DND-41 (cell line): Measurements from ENCODE around the gene ADAMTS12.

Experiments
- ATAC-seq: fragments of 200-7000 bp; cut with Tn5 transposase; 3 replicates; pipeline ENCODE4 v1.9.1; 2021; ENCODE audit warnings: low read depth; ENCODE audit not compliant: insufficient read depth
- DNase-seq: peaks from one replicate; pipeline ENCODE4 v3.0.0-alpha.2; 2020
- H2AFZ ChIP-seq: 2 replicates; pipeline ENCODE4 v1.6.0; 2012; ENCODE audit warnings: low read depth, low read length
- H3K27ac ChIP-seq: 2 replicates; pipeline ENCODE4 v1.5.1; 2012; ENCODE audit warnings: low read length, inconsistent platforms
- H3K27me3 ChIP-seq: fragments of 200-600 bp; sonication (generic); 2 replicates; pipeline ENCODE4 v1.6.0; 2012; ENCODE audit warnings: low read length, mild to moderate bottlenecking, inconsistent platforms; ENCODE audit not compliant: insufficient read depth, poor library complexity
- H3K36me3 ChIP-seq: 2 replicates; pipeline ENCODE4 v1.5.1; 2012; ENCODE audit warnings: low read length, inconsistent platforms; ENCODE audit not compliant: insufficient read depth
- H3K4me1 ChIP-seq: 2 replicates; pipeline ENCODE4 v1.5.1; 2012; ENCODE audit warnings: mild to moderate bottlenecking, low read length; ENCODE audit not compliant: insufficient read depth
- H3K4me2 ChIP-seq: 2 replicates; pipeline ENCODE4 v1.6.0; 2012; ENCODE audit warnings: mild to moderate bottlenecking, moderate library complexity, low read length, inconsistent platforms; ENCODE audit not compliant: insufficient read depth
- H3K4me3 ChIP-seq, 2 experiments: fragments of 200-600 bp in 1 of 2; shearing (Covaris generic) in 1 of 2; 2 replicates each; pipeline ENCODE4 v1.5.1; 2012 to 2016; ENCODE audit warnings: inconsistent platforms in 2 of 2, low read length in 2 of 2, mild to moderate bottlenecking in 2 of 2, low read depth in 1 of 2, moderate library complexity in 1 of 2
- H3K79me2 ChIP-seq: 2 replicates; pipeline ENCODE4 v1.6.0; 2012; ENCODE audit warnings: low read length, inconsistent platforms; ENCODE audit not compliant: insufficient read depth
- H3K9ac ChIP-seq: 2 replicates; pipeline ENCODE4 v1.6.0; 2012; ENCODE audit warnings: low read depth, mild to moderate bottlenecking, inconsistent platforms, low read length, moderate library complexity
- H3K9me3 ChIP-seq: 2 replicates; pipeline ENCODE4 v1.5.1; 2012; ENCODE audit warnings: low read length, moderate library complexity, mild to moderate bottlenecking, inconsistent platforms; ENCODE audit not compliant: insufficient read depth, severe bottlenecking
- H4K20me1 ChIP-seq: 2 replicates; pipeline ENCODE4 v1.6.0; 2012; ENCODE audit warnings: low read length; ENCODE audit not compliant: insufficient read depth
- EZH2 ChIP-seq: IDR thresholded peaks from 3 replicates; pipeline ENCODE4 v1.6.1; 2012; ENCODE audit warnings: borderline replicate concordance, low read depth, mild to moderate bottlenecking, moderate library complexity, low read length, inconsistent platforms; ENCODE audit not compliant: severe bottlenecking
- TF ChIP-seq, protein P1 (sequence below): IDR thresholded peaks from 2 replicates; pipeline ENCODE4 v1.5.1; 2012; ENCODE audit warnings: borderline replicate concordance, low read length, moderate library complexity, mild to moderate bottlenecking; ENCODE audit not compliant: poor library complexity, severe bottlenecking; ENCODE audit errors: extremely low read depth

ADAMTS12 gene

DNA sequence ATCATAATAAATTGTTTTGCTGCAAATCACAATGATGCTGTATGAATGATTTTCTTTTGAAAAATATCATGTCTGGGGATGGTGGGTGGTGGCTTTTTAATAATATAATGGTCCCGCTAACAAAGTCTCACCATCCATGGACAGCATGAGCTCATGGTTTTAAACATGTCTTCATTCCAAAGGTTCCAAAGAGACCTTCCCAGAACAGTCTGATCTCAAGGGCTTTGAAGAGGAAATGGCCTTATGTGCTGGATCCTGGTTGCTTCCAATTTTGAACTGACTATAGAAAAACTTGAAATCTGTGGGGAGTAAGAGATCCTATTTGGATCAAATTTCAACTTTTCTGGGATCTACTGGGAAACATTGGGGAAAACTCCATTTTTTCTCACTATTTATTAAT, 121.8 kb downstream of the ADAMTS12 start:
- ATAC-seq: no peak
- TF ChIP-seq, protein P1, sequence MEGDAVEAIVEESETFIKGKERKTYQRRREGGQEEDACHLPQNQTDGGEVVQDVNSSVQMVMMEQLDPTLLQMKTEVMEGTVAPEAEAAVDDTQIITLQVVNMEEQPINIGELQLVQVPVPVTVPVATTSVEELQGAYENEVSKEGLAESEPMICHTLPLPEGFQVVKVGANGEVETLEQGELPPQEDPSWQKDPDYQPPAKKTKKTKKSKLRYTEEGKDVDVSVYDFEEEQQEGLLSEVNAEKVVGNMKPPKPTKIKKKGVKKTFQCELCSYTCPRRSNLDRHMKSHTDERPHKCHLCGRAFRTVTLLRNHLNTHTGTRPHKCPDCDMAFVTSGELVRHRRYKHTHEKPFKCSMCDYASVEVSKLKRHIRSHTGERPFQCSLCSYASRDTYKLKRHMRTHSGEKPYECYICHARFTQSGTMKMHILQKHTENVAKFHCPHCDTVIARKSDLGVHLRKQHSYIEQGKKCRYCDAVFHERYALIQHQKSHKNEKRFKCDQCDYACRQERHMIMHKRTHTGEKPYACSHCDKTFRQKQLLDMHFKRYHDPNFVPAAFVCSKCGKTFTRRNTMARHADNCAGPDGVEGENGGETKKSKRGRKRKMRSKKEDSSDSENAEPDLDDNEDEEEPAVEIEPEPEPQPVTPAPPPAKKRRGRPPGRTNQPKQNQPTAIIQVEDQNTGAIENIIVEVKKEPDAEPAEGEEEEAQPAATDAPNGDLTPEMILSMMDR: no peak
- no peak for TF ChIP-seq EZH2
- DNase-seq: no peak
- Histone ChIP-seq H3K9ac (no peak overlapping the region), H4K20me1 (no peaks in the 10 kb centered on the region), H3K27ac (no peak overlapping the region), H3K79me2 (no peaks in the 10 kb centered on the region), H3K4me1 (no peaks in the 10 kb centered on the region), H3K27me3 (no peaks in the 10 kb centered on the region), H3K4me2 (no peak overlapping the region), H3K36me3 (no peaks in the 10 kb centered on the region), H3K4me3 (no peak overlapping the region), H3K9me3 (no peaks in the 10 kb centered on the region), H2AFZ (no peak overlapping the region)

DNA sequence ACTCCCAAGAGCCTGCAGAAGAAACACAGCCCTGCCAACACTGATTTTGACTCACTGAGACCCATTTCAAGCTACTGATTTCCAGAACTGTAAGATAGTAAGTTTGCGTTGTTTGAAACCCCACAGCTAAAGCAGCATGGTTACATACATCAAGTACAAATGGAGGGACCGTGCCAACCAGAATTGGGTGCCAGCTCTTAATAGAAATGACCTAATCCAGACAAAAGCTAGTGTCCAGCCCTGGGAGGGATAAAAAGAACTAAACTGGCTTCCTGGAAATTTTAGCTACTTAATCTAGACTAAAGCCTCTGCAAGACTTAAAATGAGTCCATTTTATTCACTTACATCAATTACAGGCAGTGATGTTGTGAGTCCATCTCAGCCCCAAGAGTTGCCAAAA, 122.6 kb downstream of the ADAMTS12 start:
- no peak for TF ChIP-seq EZH2

DNA sequence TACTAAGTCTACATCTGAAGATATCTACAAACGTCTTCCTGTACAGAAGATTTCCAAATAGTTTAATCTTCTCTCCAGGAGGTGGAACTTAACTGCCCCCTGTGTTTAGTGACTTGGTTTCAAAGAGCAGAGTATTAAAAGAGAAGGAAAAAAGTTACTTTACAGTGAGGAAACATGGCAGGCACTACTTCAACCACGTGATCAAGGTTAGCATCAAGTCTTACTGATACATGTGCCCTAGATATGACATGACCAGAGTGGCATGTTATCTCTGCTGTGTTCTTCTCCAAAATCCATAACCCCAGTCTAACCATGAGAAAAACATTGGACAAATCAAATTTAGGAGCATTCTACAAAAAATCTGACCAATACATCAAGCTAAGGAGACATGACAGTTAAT, 125.8 kb downstream of the ADAMTS12 start:
- Histone ChIP-seq H3K79me2 (no peaks in the 10 kb centered on the region), H4K20me1 (no peaks in the 10 kb centered on the region), H3K9ac (no peak overlapping the region), H3K9me3 (no peaks in the 10 kb centered on the region), H2AFZ (no peak overlapping the region), H3K27ac (no peak overlapping the region), H3K4me1 (no peaks in the 10 kb centered on the region), H3K4me3 (no peak overlapping the region), H3K36me3 (no peaks in the 10 kb centered on the region), H3K4me2 (no peak overlapping the region), H3K27me3 (no peaks in the 10 kb centered on the region)
- TF ChIP-seq, protein P1: no peak
- TF ChIP-seq EZH2: no peak
- DNase-seq: no peak
- no peak for ATAC-seq

More for the DNA sequence above, 122.6 kb downstream of the ADAMTS12 start:
- Histone ChIP-seq H3K4me3 (no peak overlapping the region), H3K27ac (no peak overlapping the region), H3K27me3 (no peaks in the 10 kb centered on the region), H3K79me2 (no peaks in the 10 kb centered on the region), H3K4me2 (no peak overlapping the region), H3K9ac (no peak overlapping the region), H3K9me3 (no peaks in the 10 kb centered on the region), H3K4me1 (no peaks in the 10 kb centered on the region), H4K20me1 (no peaks in the 10 kb centered on the region), H3K36me3 (no peaks in the 10 kb centered on the region), H2AFZ (no peak overlapping the region)
- no peak for DNase-seq
- no peak for ATAC-seq

DNA sequence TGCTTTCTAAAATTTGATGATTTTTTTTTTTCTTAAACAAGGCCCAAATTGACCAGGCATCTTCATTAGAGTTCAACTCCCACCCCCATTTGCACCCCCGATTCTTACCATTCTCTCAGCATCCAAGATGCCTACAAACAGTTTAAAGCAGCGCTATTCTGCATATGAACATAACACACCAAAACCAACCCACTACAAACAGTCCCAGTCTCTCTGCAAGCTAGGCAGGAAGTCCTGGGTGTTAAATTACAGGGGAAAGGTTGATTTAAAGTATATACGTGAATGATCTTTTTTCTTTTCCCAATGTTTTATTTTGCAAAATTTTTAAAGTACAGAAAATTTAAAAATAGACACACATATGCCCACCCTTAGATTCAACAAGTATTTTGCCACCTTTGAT, 127.0 kb downstream of the ADAMTS12 start:
- Histone ChIP-seq H3K27ac (no peak overlapping the region), H4K20me1 (no peaks in the 10 kb centered on the region)
- DNase-seq: no peak

More for the DNA sequence above, 127.0 kb downstream of the ADAMTS12 start:
- no peak for ATAC-seq
- Histone ChIP-seq H2AFZ (no peak overlapping the region), H3K4me1 (no peaks in the 10 kb centered on the region), H3K79me2 (no peaks in the 10 kb centered on the region), H3K27me3 (no peaks in the 10 kb centered on the region), H3K36me3 (no peaks in the 10 kb centered on the region), H3K4me3 (no peak overlapping the region), H3K9me3 (no peaks in the 10 kb centered on the region), H3K9ac (no peak overlapping the region), H3K4me2 (no peak overlapping the region)
- TF ChIP-seq, protein P1: no peak
- no peak for TF ChIP-seq EZH2
